Embryonic facial prominence (tissue), 1 donor: ENCODE data around the gene UGT2B15.
"Not testable (repeated sequence)": the region's sequence is repeated elsewhere in the genome, so short reads cannot be mapped to it uniquely, and the experiment has no call there.

ENCODE experiments used
- DNase-seq: peaks from one replicate; pipeline ENCODE4 v3.0.0-alpha.2; 2016; ENCODE audit errors: extremely low spot score

The UGT2B15 gene

DNA sequence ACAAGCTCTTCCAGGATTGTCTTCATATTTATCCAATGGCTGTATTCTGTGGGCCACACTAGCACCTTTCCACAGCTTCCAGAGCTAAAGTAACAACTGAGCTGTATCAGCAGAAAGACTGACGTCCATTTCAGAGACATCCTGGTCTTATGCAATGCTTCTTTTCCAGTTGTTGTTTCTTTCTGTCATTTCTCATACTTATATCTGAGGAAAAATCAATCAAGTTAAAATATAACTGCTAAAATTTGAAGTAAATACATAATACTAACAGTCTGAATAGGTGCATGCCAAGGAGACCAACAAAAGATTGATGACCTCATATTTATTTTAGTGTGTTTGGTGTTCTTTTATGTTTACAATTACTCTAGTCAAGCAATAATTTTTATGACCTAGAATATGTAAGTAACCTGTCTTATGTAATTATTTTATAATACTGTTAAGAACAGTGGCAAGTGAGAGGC lies at the start of gene UGT2B15:
Gene UGT2B15 (minus strand): TSS at position 174 of the 461 bp plus-strand sequence. CDS start 34 bp downstream, at position 140.
- DNase-seq, result not testable (repeated sequence)

DNA sequence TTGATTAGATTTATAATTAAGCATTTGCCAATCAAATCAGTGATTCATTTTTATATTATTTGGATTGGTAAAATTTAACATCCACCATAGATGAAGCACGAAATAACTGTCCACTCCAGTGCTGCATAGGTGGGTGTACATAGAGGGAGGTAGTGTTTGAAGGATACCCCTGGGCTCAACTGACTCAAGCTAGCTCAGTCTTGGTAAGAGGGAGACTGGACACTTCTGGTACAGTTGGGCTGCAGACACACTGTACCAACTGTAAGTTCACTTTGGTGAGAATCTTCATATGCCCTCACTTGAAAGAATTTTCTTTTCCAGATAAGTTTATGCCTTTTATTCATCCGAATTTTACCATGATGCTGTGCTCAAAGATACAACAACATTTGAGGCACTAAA lies 48.6 kb upstream of the UGT2B15 start:
- no peak for DNase-seq

- no peak for DNase-seq
Observed at GRCh38 chr4:68718447-68719074, 48.1 kb upstream of the UGT2B15 start.

DNA sequence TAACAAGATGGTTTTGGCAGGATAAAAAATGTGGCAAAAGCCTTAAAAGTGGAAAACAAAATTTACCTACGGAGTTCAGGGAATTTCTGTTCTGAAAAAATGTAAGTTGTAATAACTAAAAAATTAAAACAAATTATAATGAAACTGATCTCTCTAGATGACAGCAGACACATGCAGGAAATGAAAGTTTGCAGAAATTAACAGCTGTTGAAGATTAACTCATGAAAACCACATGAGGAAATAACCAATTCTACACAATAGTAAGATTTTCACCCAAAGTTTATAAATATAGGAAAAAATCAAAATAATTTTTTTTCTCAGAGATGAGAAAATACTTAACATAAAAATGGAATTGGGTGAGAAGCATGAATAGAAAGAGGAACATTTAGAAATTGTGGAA lies 47.5 kb upstream of the UGT2B15 start:
- DNase-seq, result no peak

- no peak for DNase-seq
Observed at GRCh38 chr4:68714400-68714799, 43.9 kb upstream of the UGT2B15 start.

- DNase-seq, result no peak
Observed at GRCh38 chr4:68712207-68712606, 41.8 kb upstream of the UGT2B15 start.

DNA sequence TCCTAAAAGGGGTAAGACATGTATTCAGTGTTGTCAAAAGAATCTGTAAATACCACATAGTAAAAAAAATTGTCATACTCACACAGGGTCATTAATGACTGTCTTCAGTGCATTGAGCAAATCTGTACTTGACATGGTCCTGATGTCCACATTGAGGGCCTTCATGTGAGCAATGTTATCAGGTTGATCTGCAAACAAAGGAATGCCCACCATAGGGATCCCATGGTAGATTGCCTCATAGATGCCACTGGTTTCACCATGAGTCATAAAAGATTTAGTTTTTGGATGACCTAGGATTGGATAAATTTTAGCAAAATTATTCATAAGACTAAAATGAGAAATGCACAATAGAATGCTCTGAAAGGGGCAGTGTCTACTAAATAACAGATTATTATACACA lies 38.1 kb upstream of the UGT2B15 start:
- no peak for DNase-seq

GRCh38 chr4:68703168-68703567 lies 32.7 kb upstream of the UGT2B15 start:
- DNase-seq, result not testable (repeated sequence)

GRCh38 chr4:68700152-68700551 lies 29.7 kb upstream of the UGT2B15 start:
- DNase-seq, result no peak

- no peak for DNase-seq
Observed at GRCh38 chr4:68693325-68694075, 23.0 kb upstream of the UGT2B15 start.

- DNase-seq, result no peak
Observed at GRCh38 chr4:68691186-68691585, 20.7 kb upstream of the UGT2B15 start.

DNA sequence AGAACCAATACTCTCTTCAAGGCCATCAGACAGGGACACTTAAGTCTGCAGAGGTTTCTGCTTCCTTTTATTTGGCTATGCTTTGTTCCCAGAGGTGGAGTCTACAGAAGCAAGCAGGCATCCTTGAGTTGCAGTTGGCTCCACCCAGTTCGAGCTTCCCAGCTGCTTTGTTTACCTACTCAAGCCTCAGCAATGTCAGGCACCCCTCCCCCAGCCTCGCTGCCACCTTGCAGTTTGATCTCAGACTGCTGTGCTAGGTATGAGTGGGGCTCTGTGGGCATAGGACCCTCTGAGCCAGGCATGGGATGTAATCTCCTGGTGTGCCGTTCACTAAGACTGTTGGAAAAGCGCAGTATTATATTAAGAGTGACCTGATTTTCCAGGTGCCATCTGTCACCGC lies 12.6 kb upstream of the UGT2B15 start:
- no peak for DNase-seq

GRCh38 chr4:68681298-68681697 lies 10.8 kb upstream of the UGT2B15 start:
- not testable (repeated sequence) for DNase-seq

- DNase-seq, result no peak
Observed at GRCh38 chr4:68673143-68673542, 2.7 kb upstream of the UGT2B15 start.

- not testable (repeated sequence) for DNase-seq
Observed at GRCh38 chr4:68671217-68671616, 765 bp upstream of the UGT2B15 start.

- DNase-seq, result not testable (repeated sequence)
Observed at GRCh38 chr4:68668537-68669163, 1.8 kb downstream of the UGT2B15 start.

GRCh38 chr4:68667551-68667950 lies 2.9 kb downstream of the UGT2B15 start:
- DNase-seq, result not testable (repeated sequence)

DNA sequence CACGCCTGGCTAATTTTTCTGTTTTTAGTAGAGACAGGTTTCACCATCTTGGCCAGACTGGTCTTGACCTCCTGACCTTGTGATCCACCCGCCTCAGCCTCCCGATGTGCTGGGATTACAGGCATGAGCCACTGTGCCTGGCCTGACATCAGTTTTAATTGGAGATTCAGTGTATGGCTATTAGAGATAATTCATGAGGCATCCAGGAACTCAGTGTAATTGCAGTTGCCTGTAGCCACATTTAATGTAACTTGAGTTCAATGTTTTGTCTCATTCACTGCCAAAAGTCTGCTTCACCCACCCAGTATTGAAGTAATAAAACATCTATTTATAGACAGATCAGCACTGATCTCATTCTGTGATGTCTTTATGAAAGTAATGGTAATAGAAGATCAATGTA lies 5.7 kb downstream of the UGT2B15 start:
- not testable (repeated sequence) for DNase-seq

DNA sequence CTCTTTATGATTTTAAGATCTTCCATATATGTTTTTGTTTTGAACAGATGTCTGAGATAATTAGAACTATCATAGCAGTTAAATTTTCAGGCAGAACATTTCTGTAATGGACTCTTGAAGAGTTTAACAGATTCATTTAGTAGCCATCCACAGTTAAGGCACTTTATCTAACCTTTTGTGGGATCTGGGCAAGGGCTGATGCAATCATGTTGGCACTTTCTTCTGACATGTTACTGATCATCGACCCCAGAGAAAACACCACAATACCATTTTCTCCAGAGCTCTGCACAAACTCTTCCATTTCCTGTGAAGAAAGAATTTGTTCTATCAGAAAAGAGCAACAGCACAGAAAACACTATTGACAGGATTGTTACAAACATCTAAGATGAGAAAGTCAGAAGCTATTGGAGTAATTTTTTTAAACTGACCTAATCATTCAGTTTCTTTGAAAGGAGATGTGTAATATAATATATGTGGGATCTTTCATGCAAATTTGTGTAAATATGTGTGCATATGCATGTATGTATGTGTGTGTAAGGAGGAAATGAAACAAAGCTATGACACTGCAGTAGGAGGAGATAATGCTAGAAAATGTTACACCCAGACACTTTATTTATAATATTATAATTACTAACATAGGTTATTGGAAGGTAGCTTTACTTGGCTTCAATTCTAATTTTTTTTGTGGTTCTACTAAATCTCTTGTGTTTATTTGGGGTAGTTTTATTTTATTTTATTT lies 7.4 kb downstream of the UGT2B15 start:
- DNase-seq, result not testable (repeated sequence)

DNA sequence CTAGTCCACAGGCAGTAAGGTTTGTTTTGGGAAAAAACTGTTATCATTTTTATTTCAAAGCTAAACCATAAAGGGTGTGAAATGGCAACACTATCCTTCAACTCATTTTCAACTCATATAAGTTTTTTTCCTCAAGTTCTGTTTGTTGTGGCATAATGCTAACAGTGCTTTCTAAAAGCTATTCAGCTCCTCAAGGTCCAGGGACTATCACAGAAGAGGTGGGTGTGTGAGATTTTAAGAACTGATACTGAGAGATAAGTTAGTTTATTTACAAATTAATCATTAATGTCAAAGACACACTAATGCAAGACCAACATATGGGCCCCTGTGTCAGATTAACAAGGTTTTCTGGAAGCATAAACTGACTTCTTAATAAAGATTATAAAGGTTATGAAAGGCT lies 11.8 kb downstream of the UGT2B15 start:
- no peak for DNase-seq

GRCh38 chr4:68657022-68657594 lies 13.3 kb downstream of the UGT2B15 start:
- DNase-seq, result not testable (repeated sequence)
